Peyer's patch (tissue), 4 donors: ENCODE measurements around the gene LCTL. TPM values are rescaled to one million over a fixed set of nuclear protein-coding genes. Genes with fewer than 3 reads are reported as not detected.

Experiments used
- DNase-seq, 3 donors: peaks; one replicate each; pipeline ENCODE4 v3.0.0-alpha.2; 2017 to 2019
- H3K27ac ChIP-seq, 4 donors: fragments of 200-600 bp; sonication (generic); one replicate each; pipeline ENCODE4 v1.5.1; 2016 to 2019
- H3K27me3 ChIP-seq, 2 donors: fragments of 200-600 bp; sonication (generic); one replicate each; pipeline ENCODE4 v1.5.1; 2019
- H3K36me3 ChIP-seq, 3 donors: fragments of 200-600 bp; sonication (generic); one replicate each; pipeline ENCODE4 v1.5.1; 2016 to 2019
- H3K4me1 ChIP-seq, 4 donors: fragments of 200-600 bp; sonication (generic); one replicate each; pipeline ENCODE4 v1.5.1; 2016 to 2019
- H3K4me3 ChIP-seq, 4 donors: fragments of 200-600 bp; sonication (generic); 1 replicate in 3 of 4; 2 replicates in 1 of 4; pipeline ENCODE4 v1.5.1; 2016 to 2019; ENCODE audit warnings: mild to moderate bottlenecking in 1 of 4
- H3K9me3 ChIP-seq, 4 donors: fragments of 200-600 bp; sonication (generic); one replicate each; pipeline ENCODE4 v1.5.1; 2016 to 2019; ENCODE audit warnings: mild to moderate bottlenecking in 1 of 4
- POLR2A ChIP-seq, 2 donors: fragments of 450-650 bp; IDR thresholded peaks; one replicate each; pipeline ENCODE4 v1.5.1; 2017; ENCODE audit warnings: antibody characterized with exemption in 2 of 2, mild to moderate bottlenecking in 2 of 2, moderate library complexity in 2 of 2
- total RNA-seq, 4 donors: library from RNA; depleted of rRNA; stranded (reverse); fragments of >200 nt; gene quantifications; one replicate each; pipeline ENCODE4 v1.1.0, GENCODE V29; 2016
- TF ChIP-seq, protein P1 (sequence below), 6 experiments: fragments of 450-650 bp in 4 of 6; fragments of 200-600 bp in 2 of 6; sonication (generic) in 1 of 6; IDR thresholded peaks; one replicate each; pipeline ENCODE4 v1.5.1; 2017 to 2019; ENCODE audit warnings: antibody characterized with exemption in 6 of 6, mild to moderate bottlenecking in 3 of 6, moderate library complexity in 1 of 6

Gene LCTL
- total RNA-seq, 4 donors from 2014 or later, result not detected

DNA sequence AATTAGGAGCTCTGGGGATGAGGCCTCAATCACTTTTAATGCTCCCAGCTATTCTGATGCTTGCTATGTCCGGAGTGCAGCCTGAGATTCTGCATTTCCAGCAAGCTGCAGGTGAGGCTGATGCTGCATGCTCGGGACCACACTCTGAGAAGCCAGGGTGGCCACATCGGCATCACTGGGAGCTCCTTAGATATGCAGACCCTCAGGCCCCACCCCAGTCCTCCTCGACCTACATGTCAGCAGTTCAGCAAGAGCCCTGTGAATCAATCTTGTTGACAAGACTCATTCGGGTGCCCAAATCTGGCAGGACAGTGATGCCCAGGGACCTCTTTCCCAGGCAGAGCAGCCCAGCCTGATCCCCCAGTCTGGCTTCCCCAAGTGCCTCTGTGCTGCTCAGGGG, 44.1 kb upstream of the LCTL start:
- no peaks in the 10 kb centered on the region for H3K9me3 ChIP-seq
- H3K27ac ChIP-seq, result no peak overlapping the region
- no peak for DNase-seq
- H3K27me3 ChIP-seq, result no peaks in the 10 kb centered on the region
- no peaks in the 10 kb centered on the region for H3K36me3 ChIP-seq
- TF ChIP-seq, protein P1, sequence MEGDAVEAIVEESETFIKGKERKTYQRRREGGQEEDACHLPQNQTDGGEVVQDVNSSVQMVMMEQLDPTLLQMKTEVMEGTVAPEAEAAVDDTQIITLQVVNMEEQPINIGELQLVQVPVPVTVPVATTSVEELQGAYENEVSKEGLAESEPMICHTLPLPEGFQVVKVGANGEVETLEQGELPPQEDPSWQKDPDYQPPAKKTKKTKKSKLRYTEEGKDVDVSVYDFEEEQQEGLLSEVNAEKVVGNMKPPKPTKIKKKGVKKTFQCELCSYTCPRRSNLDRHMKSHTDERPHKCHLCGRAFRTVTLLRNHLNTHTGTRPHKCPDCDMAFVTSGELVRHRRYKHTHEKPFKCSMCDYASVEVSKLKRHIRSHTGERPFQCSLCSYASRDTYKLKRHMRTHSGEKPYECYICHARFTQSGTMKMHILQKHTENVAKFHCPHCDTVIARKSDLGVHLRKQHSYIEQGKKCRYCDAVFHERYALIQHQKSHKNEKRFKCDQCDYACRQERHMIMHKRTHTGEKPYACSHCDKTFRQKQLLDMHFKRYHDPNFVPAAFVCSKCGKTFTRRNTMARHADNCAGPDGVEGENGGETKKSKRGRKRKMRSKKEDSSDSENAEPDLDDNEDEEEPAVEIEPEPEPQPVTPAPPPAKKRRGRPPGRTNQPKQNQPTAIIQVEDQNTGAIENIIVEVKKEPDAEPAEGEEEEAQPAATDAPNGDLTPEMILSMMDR (IDR thresholded peaks at IDR 0.05), result no peak
- TF ChIP-seq POLR2A (IDR thresholded peaks at IDR 0.05), result no peak
- H3K4me3 ChIP-seq, result no peak overlapping the region
- H3K4me1 ChIP-seq, result peaks cover 0 to 3% (median 0%) of the 10 kb centered on the region in 4 donors

- no peaks in the 10 kb centered on the region for H3K9me3 ChIP-seq
- H3K36me3 ChIP-seq, result no peaks in the 10 kb centered on the region
- DNase-seq, result no peak
- no peaks in the 10 kb centered on the region for H3K27me3 ChIP-seq
- TF ChIP-seq, protein P1 (IDR thresholded peaks at IDR 0.05), result no peak
- no peak for TF ChIP-seq POLR2A (IDR thresholded peaks at IDR 0.05)
- H3K27ac ChIP-seq, result no peak overlapping the region
- no peaks in the 10 kb centered on the region for H3K4me1 ChIP-seq
- H3K4me3 ChIP-seq, result no peak overlapping the region
Observed at GRCh38 chr15:66608881-66609280, 43.1 kb upstream of the LCTL start.

DNA sequence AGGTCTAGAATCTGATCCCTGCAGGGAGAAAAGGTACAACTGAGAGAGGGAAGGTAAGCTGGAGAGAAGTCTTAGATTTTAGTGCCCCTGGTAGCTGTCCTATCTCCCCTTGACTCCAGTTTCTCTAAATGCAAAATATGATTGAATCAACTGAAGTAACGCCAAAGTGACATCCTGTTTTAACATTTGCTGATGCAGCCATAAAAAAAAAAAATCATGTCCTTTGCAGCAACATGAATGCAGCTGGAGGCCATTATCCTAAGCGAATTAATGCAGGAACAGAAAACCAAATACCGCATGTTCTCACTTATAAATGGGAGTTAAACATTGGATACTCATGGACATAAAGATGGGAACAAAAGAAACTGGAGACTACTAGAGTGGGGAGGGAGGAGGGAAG, 42.4 kb upstream of the LCTL start:
- H3K27ac ChIP-seq, result no peak overlapping the region
- TF ChIP-seq POLR2A (IDR thresholded peaks at IDR 0.05), result no peak
- TF ChIP-seq, protein P1 (IDR thresholded peaks at IDR 0.05), result no peak

GRCh38 chr15:66603301-66604179, 37.7 kb upstream of the LCTL start:
- Histone ChIP-seq H3K27ac (no peak overlapping the region), H3K36me3 (no peaks in the 10 kb centered on the region), H3K9me3 (no peaks in the 10 kb centered on the region), H3K4me1 (no peaks in the 10 kb centered on the region), H3K4me3 (no peak overlapping the region), H3K27me3 (no peaks in the 10 kb centered on the region)
- DNase-seq, result peak; percentile 37 to 74 (median 74)
- no peak for TF ChIP-seq POLR2A (IDR thresholded peaks at IDR 0.05)
- TF ChIP-seq, protein P1 (IDR thresholded peaks at IDR 0.05), result peak; percentile 37 to 71 (median 67)

More for the DNA sequence above, 42.4 kb upstream of the LCTL start:
- Histone ChIP-seq H3K4me1 (no peaks in the 10 kb centered on the region), H3K9me3 (no peaks in the 10 kb centered on the region), H3K27me3 (no peaks in the 10 kb centered on the region), H3K36me3 (no peaks in the 10 kb centered on the region), H3K4me3 (no peak overlapping the region)
- DNase-seq, result no peak

DNA sequence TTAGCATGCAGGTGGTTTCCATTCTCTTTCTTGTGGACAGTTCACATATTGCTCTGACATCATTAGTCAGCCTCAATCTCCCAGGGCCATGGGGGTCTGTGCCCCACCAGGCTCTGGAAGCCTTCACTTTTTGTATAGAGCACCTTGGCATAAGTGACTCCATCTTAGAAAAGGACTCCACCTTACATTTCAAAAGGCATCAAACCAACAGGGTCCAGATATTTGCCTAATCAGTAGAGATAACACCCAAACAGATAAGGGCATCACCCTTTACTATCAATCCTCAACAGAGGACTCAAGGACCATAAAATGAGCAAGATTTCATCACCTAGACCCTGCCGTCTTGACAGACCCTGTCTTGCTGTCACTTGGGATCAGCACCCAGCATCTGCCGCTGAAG, 35.7 kb upstream of the LCTL start:
- Histone ChIP-seq H3K27ac (no peak overlapping the region), H3K9me3 (no peaks in the 10 kb centered on the region), H3K36me3 (no peaks in the 10 kb centered on the region), H3K4me1 (no peaks in the 10 kb centered on the region), H3K27me3 (no peaks in the 10 kb centered on the region), H3K4me3 (no peak overlapping the region)
- no peak for DNase-seq
- TF ChIP-seq, protein P1 (IDR thresholded peaks at IDR 0.05), result no peak
- TF ChIP-seq POLR2A (IDR thresholded peaks at IDR 0.05), result no peak
